ENCODE measurements around the gene TBC1D22A.

DNA sequence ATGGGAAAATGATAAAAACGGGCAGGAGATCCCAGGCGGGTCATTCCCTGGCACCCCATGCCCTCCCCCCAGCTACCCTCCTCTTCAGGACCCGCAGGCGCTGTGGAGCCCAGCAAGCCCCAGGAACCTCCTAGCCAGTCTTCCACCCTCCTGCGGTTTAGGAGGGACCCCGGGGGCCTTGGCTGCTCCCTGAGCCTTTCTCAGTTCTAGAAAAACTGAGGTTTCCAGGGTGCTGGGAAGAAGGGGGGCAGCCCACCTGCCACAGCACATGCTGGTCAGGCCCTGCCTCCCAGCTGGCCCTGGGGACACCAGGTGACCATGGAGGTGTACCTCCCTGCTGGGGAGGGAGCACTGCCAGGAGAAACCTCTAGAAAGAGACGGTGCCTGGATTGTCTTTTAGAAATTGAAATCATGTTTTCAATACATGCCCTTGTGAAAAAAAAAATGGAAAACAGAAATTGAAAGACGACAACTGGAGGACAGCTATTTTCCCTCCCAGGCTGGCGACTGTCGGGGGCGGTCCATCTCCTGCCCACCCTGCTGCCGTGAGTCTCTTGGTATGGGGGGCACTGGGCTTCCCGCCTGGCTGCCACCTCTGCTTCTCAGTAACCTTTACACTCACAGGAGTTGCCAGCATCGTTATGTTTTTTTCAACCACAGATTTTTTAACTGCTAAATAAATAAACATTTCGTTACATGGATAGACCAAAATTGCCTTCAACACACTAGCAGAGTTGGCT is 398.5 kb downstream of the TBC1D22A start:
- TF ChIP-seq CTCF (IDR thresholded peaks at IDR 0.05; ENCODE audit: low read depth, low read length, missing input control) (no peak), REST (IDR thresholded peaks at IDR 0.05) (no peak), YY1 (IDR thresholded peaks at IDR 0.05) (no peak), RAD21 (IDR thresholded peaks at IDR 0.05) (no peak), JUND (IDR thresholded peaks at IDR 0.05) (no peak), GABPA (IDR thresholded peaks at IDR 0.05 in 1 of 2, conservative IDR thresholded peaks at IDR 0.05 in 1 of 2) (no peak)
- TF ChIP-seq, protein P1, sequence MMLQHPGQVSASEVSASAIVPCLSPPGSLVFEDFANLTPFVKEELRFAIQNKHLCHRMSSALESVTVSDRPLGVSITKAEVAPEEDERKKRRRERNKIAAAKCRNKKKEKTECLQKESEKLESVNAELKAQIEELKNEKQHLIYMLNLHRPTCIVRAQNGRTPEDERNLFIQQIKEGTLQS (IDR thresholded peaks at IDR 0.05), result no peak
- TF ChIP-seq, protein P2, sequence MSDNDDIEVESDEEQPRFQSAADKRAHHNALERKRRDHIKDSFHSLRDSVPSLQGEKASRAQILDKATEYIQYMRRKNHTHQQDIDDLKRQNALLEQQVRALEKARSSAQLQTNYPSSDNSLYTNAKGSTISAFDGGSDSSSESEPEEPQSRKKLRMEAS (IDR thresholded peaks at IDR 0.05), result no peak
